Measurements from ENCODE around the gene KDELR3. TPM values are rescaled to one million over a fixed set of nuclear protein-coding genes. Genes with fewer than 3 reads are reported as not detected.

KDELR3 gene
- total RNA-seq, 1 experiment from 2014 or later: 33.1 TPM

- TF ChIP-seq MAX (IDR thresholded peaks at IDR 0.05): no peak
- no peak for TF ChIP-seq SP1 (IDR thresholded peaks at IDR 0.05; ENCODE audit: low read depth)
- TF ChIP-seq ATF3 (IDR thresholded peaks at IDR 0.05): no peak
- no peak for TF ChIP-seq SIN3A (IDR thresholded peaks at IDR 0.05; ENCODE audit: low read depth)
- no peak for TF ChIP-seq ELF1 (IDR thresholded peaks at IDR 0.05; ENCODE audit: borderline replicate concordance, low read depth)
- TF ChIP-seq CTCF (IDR thresholded peaks at IDR 0.05 in 2 of 3, conservative IDR thresholded peaks at IDR 0.05 in 1 of 3; ENCODE audit: borderline replicate concordance in 1 of 3, insufficient read depth in 1 of 3, low read depth in 2 of 3, low read length in 2 of 3): no peak
- no peak for TF ChIP-seq ZNF274 (IDR thresholded peaks at IDR 0.05; ENCODE audit: low read depth, low read length)
- TF ChIP-seq POLR2AphosphoS5 (IDR thresholded peaks at IDR 0.05; ENCODE audit: low read depth, low read length): no peak
These were observed 13.9 kb upstream of the KDELR3 start (continued) for GRCh38 chr22:38453996-38454352.

- ATAC-seq: no peak
- H3K9me2 ChIP-seq (ENCODE audit: insufficient read depth): no peaks in the 10 kb centered on the region
- H3K4me1 ChIP-seq (ENCODE audit: control insufficient read depth in 1 of 2, insufficient read depth in 2 of 2, low read length in 2 of 2): peaks cover 14 to 20% of the 10 kb centered on the region in 2 experiments
- no peaks in the 10 kb centered on the region for H3K9me3 ChIP-seq (ENCODE audit: control insufficient read depth in 1 of 2, insufficient read depth in 1 of 2, low read depth in 1 of 2, low read length in 2 of 2)
- H3K4me3 ChIP-seq (replicated peaks in 1 of 2; ENCODE audit: low read depth in 1 of 2, low read length in 2 of 2): no peak overlapping the region
- ChIA-PET CTCF (no interaction called here), RAD21 (ENCODE audit: low non-redundant PET in 1 of 2, low total read pairs in 2 of 2, uncharacterized antibody in 2 of 2, unreplicated experiment in 2 of 2) (no interaction called here), POLR2A (no interaction called here)
- no peak for DNase-seq (ENCODE audit: low read depth, low spot score)
- no TSS peak for BruUV-seq (replicated peaks)
- no peaks in the 10 kb centered on the region for H4K20me1 ChIP-seq (ENCODE audit: insufficient read depth)
- no peak overlapping the region for H3K27ac ChIP-seq (ENCODE audit: low read depth, low read length)
- no peaks in the 10 kb centered on the region for H3K27me3 ChIP-seq (ENCODE audit: insufficient read depth, low read length)
- H3K36me3 ChIP-seq (ENCODE audit: control insufficient read depth in 1 of 2, insufficient read depth in 2 of 2, low read length in 2 of 2): no peaks in the 10 kb centered on the region
- intact Hi-C loops (cut with micrococcal nuclease): no loop called here
- no peaks in the 10 kb centered on the region for H3K79me2 ChIP-seq (ENCODE audit: insufficient read depth, low read length)
- no peak overlapping the region for H3K9ac ChIP-seq (ENCODE audit: low read length)
- H2AFZ ChIP-seq (ENCODE audit: low read depth, low read length, poor library complexity, severe bottlenecking): no peak overlapping the region
- TF ChIP-seq EGR1 (IDR thresholded peaks at IDR 0.05; ENCODE audit: low read depth) (no peak), REST (IDR thresholded peaks at IDR 0.05; ENCODE audit: low read depth) (no peak), ATF3 (IDR thresholded peaks at IDR 0.05) (no peak), CEBPB (IDR thresholded peaks at IDR 0.05; ENCODE audit: low read depth) (no peak), TCF7L2 (IDR thresholded peaks at IDR 0.05; ENCODE audit: borderline replicate concordance, extremely low read depth, insufficient read depth, insufficient read length) (no peak), MAX (IDR thresholded peaks at IDR 0.05) (no peak), CBX3 (IDR thresholded peaks at IDR 0.05; ENCODE audit: low read depth) (no peak), EZH2phosphoT487 (IDR thresholded peaks at IDR 0.05; ENCODE audit: borderline replicate concordance) (no peak), RAD21 (IDR thresholded peaks at IDR 0.05; ENCODE audit: low read depth) (no peak), SP1 (IDR thresholded peaks at IDR 0.05; ENCODE audit: low read depth) (no peak), YY1 (IDR thresholded peaks at IDR 0.05; ENCODE audit: extremely low read depth, insufficient replicate concordance, low read depth, low read length) (no peak), POLR2A (IDR thresholded peaks at IDR 0.05; ENCODE audit: borderline replicate concordance, extremely low read depth, insufficient read depth, insufficient read length) (no peak)
- H3K4me2 ChIP-seq (ENCODE audit: low read length): no peak overlapping the region
These were observed 13.4 kb upstream of the KDELR3 start for GRCh38 chr22:38454353-38455075.

Data from HCT116 (cell line).